NCI-H1436 (cell line): ENCODE data around the gene MLC1.

ENCODE experiments used
- DNase-seq: peaks from one replicate; lab custom pipeline; 2025; lab: John Stamatoyannopoulos, UW

Gene MLC1

GRCh38 chr22:50016308-50016987 is 68.8 kb downstream of the MLC1 start:
- DNase-seq, result no peak

- DNase-seq, result no peak
Measured at GRCh38 chr22:50015451-50016307, 69.5 kb downstream of the MLC1 start.

- no peak for DNase-seq
Measured at GRCh38 chr22:50014655-50015401, 70.4 kb downstream of the MLC1 start.

- no peak for DNase-seq
Measured at GRCh38 chr22:50014053-50014501, 71.1 kb downstream of the MLC1 start.

- DNase-seq, result no peak
Measured at GRCh38 chr22:50012211-50013181, 72.7 kb downstream of the MLC1 start, which contains the start of gene IL17REL. Gene IL17REL (minus strand): TSS chr22:50012765. CDS start chr22:50012646, 119 bp downstream.

GRCh38 chr22:50011447-50012210 is 73.6 kb downstream of the MLC1 start:
- DNase-seq, result no peak

GRCh38 chr22:50010676-50011446 is 74.4 kb downstream of the MLC1 start:
- no peak for DNase-seq

- no peak for DNase-seq
Measured at GRCh38 chr22:50009765-50010675, 75.2 kb downstream of the MLC1 start.
